GM12891 (cell line): ENCODE measurements around the gene TIMP3.

Source experiments
- POLR2A ChIP-seq: IDR thresholded peaks from 2 replicates; pipeline ENCODE4 v1.6.1; 2011; ENCODE audit warnings: low read depth, low read length, control low read depth
- POLR2AphosphoS5 ChIP-seq: IDR thresholded peaks from 2 replicates; pipeline ENCODE4 v1.6.1; 2011; ENCODE audit warnings: low read depth, low read length, control low read depth

GRCh38 chr22:32901925-32902324 lies 100.4 kb downstream of the TIMP3 start:
- TF ChIP-seq POLR2AphosphoS5 (no peak), POLR2A (no peak)
